ENCODE results near the gene RNLS. TPM values are rescaled to one million over a fixed set of nuclear protein-coding genes. Genes with fewer than 3 reads are reported as not detected.

The RNLS gene
- total and polyA plus RNA-seq, 2 of the 8 experiments (the other 6 are each of a cell fraction or from before 2014, with no cell fraction given): 7.5 to 12.7 TPM

DNA sequence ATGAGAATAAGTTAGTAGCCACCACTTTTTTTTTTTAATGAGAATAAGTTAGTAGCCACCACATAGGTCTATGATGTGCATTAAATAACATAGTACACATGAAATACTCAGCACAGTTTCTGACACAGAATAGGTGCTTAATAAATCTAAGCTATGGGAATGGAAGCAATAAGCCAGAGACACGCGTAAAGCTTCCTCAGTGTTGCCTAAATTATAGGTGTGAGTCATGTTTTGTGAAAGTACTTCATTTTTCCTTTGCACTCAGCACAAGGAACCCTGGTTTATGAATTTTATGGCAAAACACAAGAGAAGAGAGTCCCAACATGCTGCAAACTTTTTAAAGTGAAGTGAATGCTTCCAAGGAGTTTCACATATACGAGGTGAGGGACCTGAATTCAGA lies 267.4 kb downstream of the RNLS start:
- H3K4me1 ChIP-seq (replicated peaks in 1 of 4; ENCODE audit: control insufficient read depth in 3 of 4, insufficient read depth in 4 of 4, low read length in 3 of 4): no peaks in the 10 kb centered on the region
- no peaks in the 10 kb centered on the region for H3K79me1 ChIP-seq (ENCODE audit: low read depth, low read length)
- H3K79me2 ChIP-seq (ENCODE audit: control insufficient read depth in 1 of 2, insufficient read depth in 2 of 2, low read length in 2 of 2): no peaks in the 10 kb centered on the region
- H2AFZ ChIP-seq (ENCODE audit: low read length): no peak overlapping the region
- H2AK5ac ChIP-seq (ENCODE audit: low read depth, low read length): no peak overlapping the region
- H3K56ac ChIP-seq (replicated peaks; ENCODE audit: insufficient read length, low read depth, low read length): no peak overlapping the region
- H4K20me1 ChIP-seq (replicated peaks in 1 of 2; ENCODE audit: control insufficient read depth in 1 of 2, insufficient read depth in 2 of 2, low read length in 2 of 2): no peaks in the 10 kb centered on the region
- no peak overlapping the region for H3K9ac ChIP-seq (replicated peaks in 1 of 4; ENCODE audit: extremely low read depth in 1 of 4, low read depth in 3 of 4, low read length in 3 of 4)
- H3K4me2 ChIP-seq (ENCODE audit: insufficient read depth in 1 of 2, low read depth in 2 of 2, low read length in 2 of 2): no peak overlapping the region
- peaks cover 0 to 5% of the 10 kb centered on the region in 2 experiments; a peak in 2 of 4 replicates for H3K9me3 ChIP-seq (ENCODE audit: insufficient read depth in 2 of 2, low read depth in 1 of 2, low read length in 1 of 2)
- no peak overlapping the region for H2BK15ac ChIP-seq (ENCODE audit: low read length)
- no peak overlapping the region for H2BK20ac ChIP-seq (ENCODE audit: low read length)
- no peak overlapping the region for H2BK12ac ChIP-seq (ENCODE audit: low read depth, low read length)
- no peak for FAIRE-seq
- H3K27ac ChIP-seq (ENCODE audit: low read depth, low read length): no peak overlapping the region
- H3K18ac ChIP-seq (ENCODE audit: extremely low read depth, low read length): no peak overlapping the region
- no peak for DNase-seq (ENCODE audit: low read depth in 1 of 2, low spot score in 2 of 2)
- ChIA-PET POLR2A (ENCODE audit: partially characterized antibody) (no interaction called here), CTCF (ENCODE audit: partially characterized antibody) (interaction anchor here (0.6 to 2.0 kb wide), 4 partner anchors 74 to 1760 kb away, joined by 3 to 7 read pairs (median 4); no protein-coding TSS in a partner anchor)
- no peak overlapping the region for H3K14ac ChIP-seq (ENCODE audit: insufficient read length)
- no peaks in the 10 kb centered on the region for H3K27me3 ChIP-seq (replicated peaks in 1 of 4; ENCODE audit: control insufficient read depth in 3 of 4, extremely low read depth in 1 of 4, insufficient read depth in 3 of 4, low read length in 3 of 4)
- no peaks in the 10 kb centered on the region for H3K36me3 ChIP-seq (ENCODE audit: control insufficient read depth in 2 of 4, insufficient read depth in 4 of 4, low read length in 3 of 4)
- H2BK5ac ChIP-seq (ENCODE audit: low read depth, low read length): no peak overlapping the region
- WGBS, 2 experiments (ENCODE audit: extremely low coverage in 1 of 2, insufficient coverage in 1 of 2, insufficient read length in 1 of 2, insufficient replicate concordance in 2 of 2, low coverage in 1 of 2, low lambda C conversion rate in 2 of 2, missing lambda C conversion rate in 1 of 2): 96% methylated on average over 3 of the region's 3 CpGs; no CpG with 5 or more reads in 1 of the 2 experiments
- no peak overlapping the region for H3K4ac ChIP-seq (replicated peaks; ENCODE audit: insufficient read length, low read depth, low read length)
- no peak overlapping the region for H4K8ac ChIP-seq (ENCODE audit: extremely low read depth, insufficient read depth, low read length)
- no peaks in the 10 kb centered on the region for H3K23me2 ChIP-seq (ENCODE audit: low read depth, low read length)
- H3K23ac ChIP-seq (ENCODE audit: insufficient read length): no peak overlapping the region
- no peak overlapping the region for H2BK120ac ChIP-seq (replicated peaks; ENCODE audit: low read depth, low read length)
- no peak overlapping the region for H3K4me3 ChIP-seq (ENCODE audit: extremely low read depth in 1 of 4, insufficient read depth in 2 of 4, low read depth in 3 of 4, low read length in 4 of 4)
- no peak overlapping the region for H4K91ac ChIP-seq (replicated peaks; ENCODE audit: insufficient read length, low read length)
- H4K5ac ChIP-seq (ENCODE audit: insufficient read length, low read depth, low read length): no peak overlapping the region
- TF ChIP-seq GABPA (IDR thresholded peaks at IDR 0.05; ENCODE audit: borderline replicate concordance, insufficient read depth, low read length): no peak
- TF ChIP-seq RBBP5 (IDR thresholded peaks at IDR 0.05; ENCODE audit: borderline replicate concordance, low read depth, low read length): no peak
- TF ChIP-seq CEBPB (IDR thresholded peaks at IDR 0.05; ENCODE audit: low read depth, low read length): no peak
- TF ChIP-seq, protein P1, sequence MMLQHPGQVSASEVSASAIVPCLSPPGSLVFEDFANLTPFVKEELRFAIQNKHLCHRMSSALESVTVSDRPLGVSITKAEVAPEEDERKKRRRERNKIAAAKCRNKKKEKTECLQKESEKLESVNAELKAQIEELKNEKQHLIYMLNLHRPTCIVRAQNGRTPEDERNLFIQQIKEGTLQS (IDR thresholded peaks at IDR 0.05; ENCODE audit: insufficient read depth, low read depth, low read length): no peak
- TF ChIP-seq, protein P2, sequence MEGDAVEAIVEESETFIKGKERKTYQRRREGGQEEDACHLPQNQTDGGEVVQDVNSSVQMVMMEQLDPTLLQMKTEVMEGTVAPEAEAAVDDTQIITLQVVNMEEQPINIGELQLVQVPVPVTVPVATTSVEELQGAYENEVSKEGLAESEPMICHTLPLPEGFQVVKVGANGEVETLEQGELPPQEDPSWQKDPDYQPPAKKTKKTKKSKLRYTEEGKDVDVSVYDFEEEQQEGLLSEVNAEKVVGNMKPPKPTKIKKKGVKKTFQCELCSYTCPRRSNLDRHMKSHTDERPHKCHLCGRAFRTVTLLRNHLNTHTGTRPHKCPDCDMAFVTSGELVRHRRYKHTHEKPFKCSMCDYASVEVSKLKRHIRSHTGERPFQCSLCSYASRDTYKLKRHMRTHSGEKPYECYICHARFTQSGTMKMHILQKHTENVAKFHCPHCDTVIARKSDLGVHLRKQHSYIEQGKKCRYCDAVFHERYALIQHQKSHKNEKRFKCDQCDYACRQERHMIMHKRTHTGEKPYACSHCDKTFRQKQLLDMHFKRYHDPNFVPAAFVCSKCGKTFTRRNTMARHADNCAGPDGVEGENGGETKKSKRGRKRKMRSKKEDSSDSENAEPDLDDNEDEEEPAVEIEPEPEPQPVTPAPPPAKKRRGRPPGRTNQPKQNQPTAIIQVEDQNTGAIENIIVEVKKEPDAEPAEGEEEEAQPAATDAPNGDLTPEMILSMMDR (IDR thresholded peaks at IDR 0.05; ENCODE audit: control extremely low read depth in 1 of 3, insufficient read depth in 1 of 3, low read depth in 1 of 3, low read length in 3 of 3): no peak
- no peak for TF ChIP-seq CBX8 (IDR thresholded peaks at IDR 0.05; ENCODE audit: borderline replicate concordance, low read depth, low read length)
- no peak for TF ChIP-seq JUND (IDR thresholded peaks at IDR 0.05; ENCODE audit: low read length)
- no peak for TF ChIP-seq KDM5A (IDR thresholded peaks at IDR 0.05; ENCODE audit: low read length)
- TF ChIP-seq SIX5 (IDR thresholded peaks at IDR 0.05; ENCODE audit: low read depth, low read length): no peak
- TF ChIP-seq CREB1 (IDR thresholded peaks at IDR 0.05): no peak
- TF ChIP-seq EGR1 (IDR thresholded peaks at IDR 0.05; ENCODE audit: borderline replicate concordance, low read depth, low read length): no peak
- TF ChIP-seq GTF2F1 (IDR thresholded peaks at IDR 0.05; ENCODE audit: borderline replicate concordance, low read depth, low read length): no peak
